Fibroblast of lung (primary cell): ENCODE measurements around the gene PMIS2.

Source experiments
- EZH2 ChIP-seq: IDR thresholded peaks from 2 replicates; pipeline ENCODE4 v1.5.1; 2012; ENCODE audit warnings: low read length, control low read depth, mild to moderate bottlenecking; ENCODE audit errors: missing control alignments
- TF ChIP-seq, protein P1 (sequence below), 2 donors: IDR thresholded peaks in 1 of 2; conservative IDR thresholded peaks in 1 of 2; 1 replicate in 1 of 2; 2 replicates in 1 of 2; pipeline ENCODE4 v1.5.1; 2011 to 2012; ENCODE audit warnings: low read length in 2 of 2, control low read depth in 1 of 2, inconsistent platforms in 1 of 2, low read depth in 1 of 2, mild to moderate bottlenecking in 1 of 2

- TF ChIP-seq, protein P1, sequence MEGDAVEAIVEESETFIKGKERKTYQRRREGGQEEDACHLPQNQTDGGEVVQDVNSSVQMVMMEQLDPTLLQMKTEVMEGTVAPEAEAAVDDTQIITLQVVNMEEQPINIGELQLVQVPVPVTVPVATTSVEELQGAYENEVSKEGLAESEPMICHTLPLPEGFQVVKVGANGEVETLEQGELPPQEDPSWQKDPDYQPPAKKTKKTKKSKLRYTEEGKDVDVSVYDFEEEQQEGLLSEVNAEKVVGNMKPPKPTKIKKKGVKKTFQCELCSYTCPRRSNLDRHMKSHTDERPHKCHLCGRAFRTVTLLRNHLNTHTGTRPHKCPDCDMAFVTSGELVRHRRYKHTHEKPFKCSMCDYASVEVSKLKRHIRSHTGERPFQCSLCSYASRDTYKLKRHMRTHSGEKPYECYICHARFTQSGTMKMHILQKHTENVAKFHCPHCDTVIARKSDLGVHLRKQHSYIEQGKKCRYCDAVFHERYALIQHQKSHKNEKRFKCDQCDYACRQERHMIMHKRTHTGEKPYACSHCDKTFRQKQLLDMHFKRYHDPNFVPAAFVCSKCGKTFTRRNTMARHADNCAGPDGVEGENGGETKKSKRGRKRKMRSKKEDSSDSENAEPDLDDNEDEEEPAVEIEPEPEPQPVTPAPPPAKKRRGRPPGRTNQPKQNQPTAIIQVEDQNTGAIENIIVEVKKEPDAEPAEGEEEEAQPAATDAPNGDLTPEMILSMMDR (conservative IDR thresholded peaks at IDR 0.05 in 1 of 2, IDR thresholded peaks at IDR 0.05 in 1 of 2; ENCODE audit: low read depth in 1 of 2, low read length in 2 of 2) = no peak
- no peak for TF ChIP-seq EZH2
Observed at GRCh38 chr19:35544110-35544802, 41.7 kb upstream of the PMIS2 start.
